Stimulated activated CD8-positive, alpha-beta memory T cell treated with anti-CD3 and anti-CD28 coated beads, Interleukin-4, amount 100 ng/mL, for 48 hours (primary cell): Measurements from ENCODE around the gene CNRIP1.
A peak's percentile ranks its signal among the peaks of the same experiment; 100 is the strongest.

Experiments
- DNase-seq: peaks from one replicate; pipeline ENCODE4 v3.0.0-alpha.2; 2020

CNRIP1 gene

DNA sequence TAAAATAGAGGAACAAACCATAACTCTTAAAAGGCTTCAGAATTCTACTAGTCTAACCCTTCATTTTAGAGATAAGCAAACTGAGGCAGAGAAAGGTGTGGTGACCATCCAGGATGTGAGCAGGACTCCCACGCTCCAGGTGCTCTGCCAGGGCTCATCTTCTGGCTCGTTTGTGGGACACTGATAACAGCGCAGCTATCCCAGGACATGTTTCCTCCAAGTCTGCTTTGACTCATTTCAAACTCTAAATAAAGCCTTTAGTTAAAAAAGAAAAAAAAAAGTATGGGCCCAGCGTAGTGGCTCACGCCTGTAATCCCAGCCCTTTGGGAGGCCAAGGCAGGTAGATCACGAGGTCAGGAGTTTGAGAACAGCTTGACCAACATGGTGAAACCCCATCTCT is 28.4 kb downstream of the CNRIP1 start:
- DNase-seq, result no peak

- no peak for DNase-seq
Observed at GRCh38 chr2:68290901-68291300, 28.8 kb downstream of the CNRIP1 start.

DNA sequence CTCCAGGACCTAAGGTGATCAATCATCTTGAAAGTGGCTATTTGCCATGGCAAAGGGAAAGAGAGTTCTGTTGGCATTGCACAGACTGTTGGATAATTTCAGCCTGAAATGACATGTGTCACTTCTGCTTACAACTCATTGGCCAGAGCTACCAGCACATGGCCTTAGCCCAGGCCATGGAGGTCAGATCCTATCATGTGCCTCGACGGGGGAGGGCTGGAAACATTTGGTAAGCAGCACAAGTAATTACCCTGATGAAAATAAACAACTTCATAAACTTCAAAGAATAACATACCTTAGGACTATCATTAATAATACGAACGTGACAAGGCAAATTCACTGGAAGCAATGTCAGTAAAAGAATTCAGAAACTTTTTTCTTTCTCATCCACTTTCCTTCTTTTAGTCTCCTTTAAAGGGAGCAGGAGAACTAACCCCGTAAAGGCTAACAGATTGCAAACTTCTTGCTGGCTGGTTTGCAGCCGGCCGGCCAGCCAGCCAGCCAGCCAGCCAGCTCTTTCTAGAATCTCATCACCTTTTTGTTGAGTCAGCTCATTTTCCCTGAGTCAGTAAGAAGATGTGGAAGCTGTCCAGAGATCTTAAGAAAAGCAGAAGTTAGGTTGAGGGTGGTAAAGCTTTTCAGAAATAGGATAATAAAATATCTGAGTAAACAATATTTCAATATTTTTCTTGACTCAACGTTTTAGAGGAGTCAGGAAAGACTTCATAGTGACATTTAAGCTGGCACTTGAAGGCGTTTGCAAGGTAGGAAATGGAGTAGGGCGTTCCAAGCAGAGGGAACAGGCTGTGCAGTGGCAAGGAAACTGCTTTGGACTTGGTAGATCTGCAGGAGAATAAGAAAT is 31.9 kb downstream of the CNRIP1 start:
- no peak for DNase-seq

- no peak for DNase-seq
Observed at GRCh38 chr2:68284896-68285295, 34.9 kb downstream of the CNRIP1 start.

- no peak for DNase-seq
Observed at GRCh38 chr2:68283419-68283812, 36.3 kb downstream of the CNRIP1 start.

DNA sequence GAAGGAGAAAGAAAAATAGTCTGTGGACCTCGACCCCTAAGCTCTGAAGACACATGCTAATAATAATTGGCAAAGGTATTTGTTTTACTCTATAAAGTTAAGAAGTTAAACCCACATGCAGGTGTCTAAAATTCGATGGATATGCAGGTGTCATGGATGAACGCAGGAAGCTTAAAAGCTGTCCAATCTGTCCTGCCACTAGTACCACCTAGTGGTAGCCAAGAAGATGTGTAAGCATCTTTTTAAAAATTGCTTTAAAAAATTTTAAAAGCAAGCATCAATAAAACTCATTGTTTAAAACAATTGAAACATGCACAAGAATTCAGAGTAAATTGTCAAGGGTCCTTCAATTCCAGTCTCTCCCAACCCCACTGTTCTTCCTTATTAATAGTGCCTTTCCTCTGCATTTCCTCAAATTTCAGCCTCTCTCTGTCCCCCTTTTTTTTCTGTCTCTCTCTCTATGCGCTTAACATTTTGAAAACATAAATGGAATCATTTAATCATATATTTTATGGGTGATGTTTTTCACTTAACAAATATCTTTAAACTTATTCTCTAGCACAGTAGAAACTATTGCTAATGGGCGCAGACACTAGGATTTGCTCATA is 36.8 kb downstream of the CNRIP1 start:
- no peak for DNase-seq

DNA sequence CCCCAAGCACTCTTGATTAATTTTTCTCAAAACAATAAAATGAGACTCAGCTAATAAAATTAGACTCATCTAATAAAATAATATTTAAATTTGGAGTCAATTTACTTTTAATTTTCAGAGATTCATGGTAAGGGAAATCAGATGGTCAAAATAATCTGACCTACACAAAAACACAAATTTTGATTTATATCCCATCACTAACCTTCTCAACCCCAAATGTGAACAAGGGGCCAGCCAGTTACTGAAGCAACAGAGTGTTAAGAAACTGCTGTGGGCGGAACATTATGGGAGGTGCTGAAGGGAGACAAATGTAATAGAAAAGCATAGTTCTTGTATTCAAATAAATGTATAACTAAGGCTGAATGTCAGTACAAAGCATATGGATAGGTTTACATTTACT is 39.0 kb downstream of the CNRIP1 start:
- DNase-seq, result no peak

DNA sequence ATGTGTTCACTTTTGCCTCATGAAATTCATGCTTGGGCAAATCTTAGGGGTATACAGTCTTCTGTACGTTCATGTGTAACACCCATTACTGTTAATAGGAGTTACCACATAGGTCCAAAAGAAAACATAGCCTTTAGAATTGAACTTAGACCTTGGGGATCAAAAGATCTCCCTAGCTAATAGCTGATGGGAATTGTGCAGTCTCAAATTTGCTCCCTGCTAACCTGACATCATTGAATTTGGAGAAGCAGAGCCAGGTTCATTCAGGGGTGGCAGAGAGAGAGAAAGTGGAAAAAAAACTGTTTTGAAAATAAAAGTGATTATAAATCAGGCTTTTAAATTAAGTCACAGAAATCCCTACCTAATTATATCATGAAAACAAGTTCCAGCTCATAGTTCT is 39.4 kb downstream of the CNRIP1 start:
- no peak for DNase-seq

GRCh38 chr2:68279691-68280090 is 40.1 kb downstream of the CNRIP1 start:
- DNase-seq, result no peak

- DNase-seq, result no peak
Observed at GRCh38 chr2:68278169-68278568, 41.6 kb downstream of the CNRIP1 start.

GRCh38 chr2:68274022-68274421 is 45.7 kb downstream of the CNRIP1 start:
- no peak for DNase-seq

DNA sequence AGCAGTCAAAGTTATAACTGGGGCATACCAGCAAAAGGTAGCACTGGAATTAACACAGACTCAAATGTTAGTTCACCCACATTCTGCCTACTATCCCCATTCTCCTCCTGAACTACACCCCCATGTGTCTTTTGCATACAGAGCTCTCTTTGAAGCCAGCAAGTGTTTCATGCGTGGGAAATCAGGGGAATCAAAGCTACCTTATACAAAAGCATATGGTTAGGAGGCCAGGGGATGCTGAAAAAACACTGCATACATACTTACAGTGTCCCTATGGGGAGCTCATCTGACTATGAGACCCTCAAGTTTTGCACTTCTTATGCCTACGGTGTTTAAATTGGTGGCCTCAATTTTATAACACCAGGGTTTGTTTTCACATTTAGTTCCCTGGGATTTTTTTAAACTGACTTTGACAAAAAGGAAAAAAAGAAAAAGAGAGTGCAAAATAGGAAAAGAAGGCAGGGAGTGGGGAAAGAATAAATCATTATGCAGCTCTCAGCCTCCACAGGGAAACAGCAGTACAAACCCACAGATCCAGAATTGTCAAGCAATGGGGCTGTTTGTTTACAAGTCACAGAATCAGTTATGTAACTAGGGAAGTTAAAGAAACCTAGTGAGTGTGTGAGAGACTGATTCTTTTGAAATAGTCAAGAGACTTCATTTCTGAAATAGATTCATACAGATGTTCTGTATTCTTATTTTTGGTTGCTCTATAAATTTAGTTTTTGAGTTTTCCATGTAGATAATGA is 47.3 kb downstream of the CNRIP1 start:
- no peak for DNase-seq

- DNase-seq, result no peak
Observed at GRCh38 chr2:68266655-68267054, 53.1 kb downstream of the CNRIP1 start.

DNA sequence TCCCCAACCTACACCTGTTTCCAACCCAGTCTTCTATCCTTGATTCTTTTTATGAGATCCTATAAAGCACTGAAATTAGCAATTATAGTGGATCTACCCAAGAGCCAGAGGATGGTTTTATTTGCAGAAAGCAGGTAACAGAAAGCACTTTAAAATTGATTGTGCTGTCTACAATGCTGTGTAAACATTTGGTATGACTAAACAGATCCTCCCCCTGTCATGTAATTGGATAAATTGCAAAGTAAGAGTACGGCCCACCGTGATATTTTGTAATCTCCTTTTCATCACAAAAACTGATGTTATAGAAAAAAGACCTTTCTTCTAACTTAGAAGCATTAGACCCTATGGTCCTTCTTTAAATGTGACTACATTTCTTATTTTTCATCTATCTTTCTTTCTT is 56.1 kb downstream of the CNRIP1 start:
- no peak for DNase-seq

GRCh38 chr2:68258851-68259250 is 60.9 kb downstream of the CNRIP1 start:
- DNase-seq, result no peak

GRCh38 chr2:68256093-68256450 is 63.7 kb downstream of the CNRIP1 start:
- DNase-seq, result no peak

DNA sequence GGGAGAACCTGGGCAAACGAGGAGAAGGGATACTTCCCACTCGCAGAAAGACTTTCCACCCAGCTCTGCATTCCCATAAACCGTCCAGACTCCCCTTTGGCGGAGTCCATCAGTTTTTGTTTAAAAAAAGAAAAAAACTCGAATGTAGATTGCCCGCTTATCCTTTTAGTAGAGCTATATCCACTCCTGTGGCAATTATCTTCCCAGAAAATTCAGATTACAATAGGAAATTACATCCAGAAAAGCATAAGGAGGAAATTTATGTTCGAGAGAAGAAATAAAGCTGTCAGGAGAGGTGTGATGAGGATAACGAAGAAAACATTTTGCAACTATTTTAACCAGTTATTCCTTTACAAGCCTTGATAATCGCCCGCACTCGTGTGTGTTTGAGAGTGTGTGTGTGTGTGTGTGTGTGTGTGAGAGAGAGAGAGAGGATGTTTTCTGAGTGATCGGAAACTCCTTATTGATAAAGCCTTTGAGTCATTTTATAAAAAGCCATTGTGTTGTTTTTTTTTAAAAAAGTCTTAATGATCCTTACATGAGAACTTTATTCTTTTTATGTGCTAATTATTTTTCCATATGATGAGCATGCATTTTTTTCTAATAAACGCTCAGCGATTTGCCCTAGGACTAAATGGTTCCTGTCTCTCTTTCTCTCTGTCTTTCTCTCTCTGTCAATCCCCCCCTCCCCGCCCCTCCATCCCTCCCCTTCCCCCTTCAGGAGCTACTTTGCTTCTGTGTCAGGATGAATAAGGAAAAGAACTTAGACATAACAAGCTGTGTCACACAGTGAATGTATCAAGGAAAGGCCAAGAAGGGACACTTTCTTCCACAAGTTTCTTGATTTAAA is 66.3 kb downstream of the CNRIP1 start:
- no peak for DNase-seq

DNA sequence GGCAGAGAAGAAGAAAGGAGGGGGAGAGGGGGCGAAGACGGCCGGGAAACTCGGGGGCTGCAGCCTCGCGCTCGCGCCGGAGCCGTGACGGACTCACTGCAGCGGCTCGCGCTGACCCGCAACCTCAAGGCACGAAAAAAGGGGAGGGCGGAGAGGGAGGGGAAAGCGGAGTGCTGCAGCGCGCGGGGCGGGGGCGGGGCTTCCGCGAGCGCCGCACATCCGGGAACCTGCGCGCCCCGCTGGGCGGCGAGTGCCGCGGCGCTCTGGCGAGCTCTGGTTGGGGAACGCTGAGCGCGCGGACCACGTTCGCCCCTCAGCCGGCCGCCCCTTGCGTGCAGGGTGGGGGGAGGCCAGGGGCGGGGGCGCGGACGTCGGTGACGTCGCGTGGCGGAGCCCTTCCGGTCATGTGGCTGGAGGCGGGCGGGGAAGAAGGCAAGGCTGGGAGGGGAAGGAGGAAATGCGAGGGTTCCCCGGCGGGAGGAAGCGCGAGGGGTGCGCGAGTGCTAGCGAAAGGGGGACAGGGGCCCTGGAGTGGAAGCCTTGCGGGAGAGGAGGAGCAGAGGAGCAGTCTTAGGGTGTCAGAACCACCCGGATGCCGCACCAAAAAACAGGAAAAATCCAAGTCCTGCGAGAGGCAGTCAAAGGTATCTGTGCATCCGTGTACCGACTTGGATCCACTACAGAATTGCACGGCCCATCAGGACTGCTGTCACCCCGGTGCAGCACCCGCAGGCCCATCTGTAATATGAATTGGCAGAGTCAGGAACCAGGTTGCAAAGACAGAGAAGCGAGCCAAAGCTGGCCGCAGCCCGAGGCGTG is 67.1 kb downstream of the CNRIP1 start, which contains the start of gene PPP3R1:
PPP3R1 (minus strand) TSS at position 133 of the 819 bp plus-strand sequence. CDS start 405 bp downstream, outside the sequence.
- DNase-seq, result peak; percentile 96

- peak; percentile 54 for DNase-seq
Observed at GRCh38 chr2:68251855-68252399, 67.8 kb downstream of the CNRIP1 start.

DNA sequence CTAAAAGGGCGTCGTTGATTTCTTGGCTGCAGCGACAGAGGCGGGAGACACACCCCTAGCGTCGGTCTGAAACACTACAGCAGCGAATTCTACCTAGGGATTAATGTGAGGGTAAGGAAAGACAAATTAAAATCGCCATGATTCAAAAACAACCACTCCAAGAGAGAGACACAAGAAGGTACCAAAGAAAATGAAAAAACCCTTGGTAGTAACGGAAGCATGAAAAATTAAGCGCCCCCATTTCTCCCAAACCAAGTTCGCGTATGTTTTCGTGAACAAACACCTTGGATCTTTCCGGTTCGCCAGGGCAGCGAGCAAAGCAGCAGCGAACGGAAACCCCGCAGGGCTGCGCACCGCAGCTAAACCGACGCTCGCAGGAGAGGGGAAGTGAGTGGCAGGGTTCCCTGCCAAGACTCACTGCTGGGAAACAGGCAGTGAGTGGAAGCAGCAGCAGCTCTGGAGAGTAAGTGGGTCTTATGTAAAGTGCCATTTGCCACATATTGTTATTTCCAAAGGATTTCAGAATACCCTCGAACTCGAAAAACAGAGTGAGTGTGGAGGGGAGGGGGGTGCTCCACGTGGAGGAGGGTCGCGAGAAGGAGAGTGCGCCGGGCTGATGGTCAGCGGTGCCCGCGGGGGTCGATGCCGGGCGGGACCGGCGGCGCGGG is 68.4 kb downstream of the CNRIP1 start:
- DNase-seq, result peak; percentile 74

- no peak for DNase-seq
Observed at GRCh38 chr2:68250652-68251186, 69.0 kb downstream of the CNRIP1 start.
